HG03565 (cell line): ENCODE measurements around the gene ZNF579.
"Not testable (repeated sequence)": the region's sequence is repeated elsewhere in the genome, so short reads cannot be mapped to it uniquely, and the experiment has no call there.

Source experiments
- ATAC-seq: cut with Tn5 transposase; IDR thresholded peaks from one replicate; pipeline ENCODE4 v1.9.1; 2021; ENCODE audit warnings: mild to moderate bottlenecking, moderate library complexity; ENCODE audit not compliant: unreplicated experiment

The ZNF579 gene

DNA sequence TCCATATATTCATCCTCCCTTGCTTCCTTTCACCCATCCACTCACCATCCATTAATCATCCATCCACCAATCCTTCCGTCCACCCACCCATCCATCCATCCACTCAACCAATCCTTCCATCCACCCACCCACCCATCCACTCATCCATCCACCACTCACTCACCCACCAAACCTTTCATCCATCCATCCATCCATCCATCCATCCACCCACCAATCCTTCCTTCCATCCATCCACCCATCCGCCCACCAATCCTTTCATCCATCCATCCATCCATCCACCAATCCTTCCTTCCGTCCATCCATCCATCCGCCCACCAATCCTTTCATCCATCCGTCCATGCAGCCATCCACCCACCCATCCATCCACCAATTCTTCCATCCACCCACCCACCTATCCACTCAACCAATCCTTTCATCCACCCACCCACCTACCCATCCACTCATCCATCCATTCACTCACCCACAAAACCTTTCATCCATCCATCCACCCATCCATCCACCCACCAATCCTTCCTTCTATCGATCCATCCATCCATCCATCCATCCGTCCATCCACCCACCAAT is 38.3 kb downstream of the ZNF579 start:
- ATAC-seq, result no peak

DNA sequence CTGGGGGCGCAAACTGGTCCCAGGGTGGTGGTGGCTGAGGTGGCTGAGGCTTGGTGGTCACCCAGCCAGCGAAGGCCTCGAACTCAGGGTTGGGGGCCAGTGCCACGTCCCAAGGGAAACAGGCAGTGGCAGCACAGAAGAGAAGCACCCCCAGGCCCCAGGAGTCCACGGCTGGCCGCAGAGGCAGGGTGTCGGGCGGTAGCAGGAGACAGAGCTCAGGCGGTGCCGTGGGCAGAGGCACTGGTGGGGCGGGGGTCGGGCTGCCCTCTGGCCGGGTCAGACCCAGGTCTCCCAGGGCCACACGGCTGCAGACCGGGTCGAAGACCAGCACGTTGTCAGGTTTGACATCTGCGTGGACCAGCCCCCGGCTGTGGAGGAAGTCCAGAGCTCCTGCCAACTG is 39.6 kb downstream of the ZNF579 start:
- ATAC-seq, result no peak

DNA sequence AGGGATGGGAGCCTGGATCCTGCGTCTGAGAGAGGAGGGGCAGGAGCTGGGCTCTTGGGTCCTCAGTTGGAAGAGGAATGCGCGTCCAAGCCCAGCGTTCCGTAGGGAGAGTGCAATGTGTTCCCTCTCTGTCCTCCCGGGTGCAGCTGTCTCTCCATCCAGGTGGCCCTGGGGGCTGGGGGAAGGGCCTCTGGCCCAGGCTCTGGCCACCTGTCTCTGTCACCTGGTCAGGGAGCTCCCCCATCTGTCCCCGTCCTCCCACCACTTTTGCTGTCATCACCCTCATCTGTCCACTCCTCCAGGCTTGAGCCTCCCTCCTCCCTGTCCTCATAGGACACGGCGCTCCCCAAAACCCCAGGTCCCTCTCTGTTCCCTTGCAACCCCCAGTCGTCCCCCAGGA is 40.0 kb downstream of the ZNF579 start:
- ATAC-seq, result no peak

DNA sequence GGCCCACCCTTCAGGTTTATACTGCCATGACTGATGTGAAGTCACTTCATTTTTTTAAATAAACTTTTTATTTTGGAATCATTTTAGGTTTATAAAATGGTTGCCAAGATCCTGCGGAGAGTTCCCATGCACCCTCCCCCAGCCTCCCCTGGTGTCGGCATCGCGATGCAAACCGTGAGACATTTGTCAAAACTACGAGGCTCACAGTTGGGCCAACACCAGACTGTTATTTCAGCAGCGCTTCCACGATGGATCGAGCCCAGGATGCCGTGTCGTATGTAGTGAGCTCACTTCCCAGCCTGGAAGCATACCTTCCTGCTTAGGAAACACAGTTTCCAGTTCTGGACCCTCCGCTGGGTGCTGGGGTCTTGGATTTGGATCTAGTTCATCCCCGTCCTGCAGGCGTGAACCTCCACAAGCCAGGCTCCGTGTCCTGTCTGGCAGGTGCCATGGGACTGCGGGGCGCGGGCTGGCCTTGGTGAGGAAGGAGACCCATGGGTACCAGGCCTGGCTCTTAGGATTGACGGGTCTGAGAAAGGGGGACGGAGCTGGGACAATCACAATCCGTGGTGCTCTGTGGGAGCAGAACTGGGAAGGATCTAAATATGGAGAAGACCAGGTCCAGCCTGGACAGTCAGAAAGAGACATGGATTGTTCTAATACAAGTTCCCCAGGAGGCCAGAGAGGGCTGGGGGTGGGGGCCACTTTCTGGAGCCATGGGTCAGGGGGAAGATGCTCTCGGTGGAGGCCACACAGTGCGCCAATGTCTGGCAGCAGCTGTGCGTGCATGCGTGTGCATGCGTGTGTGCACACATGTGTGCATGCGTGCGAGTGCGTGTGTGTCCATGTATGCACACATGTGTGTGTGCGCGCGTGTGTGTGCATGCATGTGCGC is 41.3 kb downstream of the ZNF579 start:
- no peak for ATAC-seq

DNA sequence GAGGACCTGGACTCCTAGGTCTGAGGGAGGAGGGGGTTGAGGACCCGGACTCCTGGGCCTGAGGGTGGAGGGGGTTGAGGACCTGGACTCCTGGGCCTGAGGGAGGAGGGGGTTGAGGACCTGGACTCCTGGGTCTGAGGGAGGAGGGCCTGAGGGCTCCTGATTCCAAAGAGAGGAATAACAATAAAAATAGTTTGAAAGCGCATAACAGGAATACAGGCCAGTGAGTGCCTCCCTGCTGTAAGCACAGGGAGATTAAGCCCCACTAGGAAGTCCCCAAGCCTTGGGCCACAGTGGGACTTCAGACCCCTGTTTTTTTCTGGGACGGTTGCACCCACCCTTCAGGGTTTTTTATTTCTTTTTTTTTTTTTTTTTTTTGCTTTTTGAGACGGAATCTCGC is 42.5 kb downstream of the ZNF579 start:
- ATAC-seq, result no peak

DNA sequence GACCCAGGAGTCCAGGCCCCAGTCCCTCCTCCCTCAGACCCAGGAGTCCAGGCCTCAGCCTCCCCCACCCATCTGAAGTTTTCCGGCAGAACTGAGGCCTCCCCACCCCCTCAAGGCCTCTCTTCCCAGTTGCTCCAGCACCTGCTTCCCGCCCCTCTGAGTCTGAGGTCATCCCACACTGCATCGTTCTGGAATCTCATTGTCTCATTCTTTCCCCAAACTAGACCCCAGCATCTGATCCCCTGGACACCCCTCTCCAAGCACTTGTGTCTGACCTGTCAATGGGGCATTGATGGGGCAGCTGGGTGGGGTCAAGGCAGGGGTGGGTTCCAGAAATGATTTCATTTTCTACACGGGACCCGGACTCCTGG is 42.9 kb downstream of the ZNF579 start:
- no peak for ATAC-seq

DNA sequence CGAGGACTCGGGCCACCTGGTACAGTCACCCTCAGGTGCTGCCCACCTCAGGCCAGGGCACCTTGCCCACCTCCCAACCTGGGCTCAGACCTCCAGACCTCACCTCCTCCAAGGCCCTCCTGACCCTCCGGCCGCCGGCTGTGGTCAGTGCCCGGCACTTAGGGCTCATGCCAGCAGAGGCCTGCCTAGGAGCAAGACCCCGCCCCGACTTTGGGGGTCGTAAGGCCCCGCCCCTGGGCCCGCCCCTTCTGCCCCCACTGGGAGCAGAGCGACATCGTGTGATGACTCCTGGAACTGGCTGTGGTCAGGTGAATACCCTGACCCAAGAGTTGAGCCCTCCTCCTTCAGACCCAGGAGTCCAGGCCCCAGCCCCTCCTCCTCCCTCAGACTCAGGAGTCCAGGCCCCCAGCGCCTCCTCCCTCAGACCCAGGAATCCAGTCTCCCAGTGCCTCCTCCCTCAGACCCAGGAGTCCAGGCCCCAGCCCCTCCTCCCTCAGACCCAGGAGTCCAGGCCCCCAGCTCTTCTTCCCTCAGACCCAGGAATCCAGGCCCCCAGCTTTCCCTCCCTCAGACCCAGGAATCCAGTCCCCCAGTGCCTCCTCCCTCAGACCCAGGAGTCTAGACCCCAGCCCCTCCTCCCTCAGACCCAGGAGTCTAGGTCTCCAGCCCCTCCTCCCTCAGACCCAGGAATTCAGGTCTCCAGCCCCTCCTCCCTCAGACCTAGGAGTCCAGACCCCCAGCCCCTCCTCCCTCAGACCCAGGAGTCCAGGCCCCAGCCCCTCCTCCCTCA is 43.5 kb downstream of the ZNF579 start, which contains the start of gene SBK2:
Gene SBK2 (minus strand): TSS at position 183 of the 790 bp plus-strand sequence. CDS start 839 bp downstream, outside the sequence.
- ATAC-seq, result no peak

DNA sequence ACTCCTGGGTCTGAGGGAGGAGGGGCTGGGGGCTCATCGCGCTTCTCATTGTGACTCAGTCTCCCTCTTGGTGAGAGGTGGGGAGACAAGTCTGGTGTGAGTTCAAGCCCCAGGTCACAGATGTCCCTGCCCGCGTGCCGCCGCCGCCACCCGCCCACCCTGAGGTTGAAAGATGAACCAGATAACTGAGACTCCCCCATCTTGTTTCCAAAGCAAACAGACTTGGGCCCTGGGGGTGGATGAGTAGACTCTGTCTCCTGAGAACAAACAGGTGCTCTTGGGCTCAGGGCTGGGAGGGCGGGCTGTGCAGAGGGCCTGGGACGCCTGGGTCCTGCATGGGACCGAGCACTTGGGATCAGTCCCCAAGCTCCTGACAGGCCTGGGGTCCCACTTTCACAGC is 44.3 kb downstream of the ZNF579 start:
- ATAC-seq, result no peak

DNA sequence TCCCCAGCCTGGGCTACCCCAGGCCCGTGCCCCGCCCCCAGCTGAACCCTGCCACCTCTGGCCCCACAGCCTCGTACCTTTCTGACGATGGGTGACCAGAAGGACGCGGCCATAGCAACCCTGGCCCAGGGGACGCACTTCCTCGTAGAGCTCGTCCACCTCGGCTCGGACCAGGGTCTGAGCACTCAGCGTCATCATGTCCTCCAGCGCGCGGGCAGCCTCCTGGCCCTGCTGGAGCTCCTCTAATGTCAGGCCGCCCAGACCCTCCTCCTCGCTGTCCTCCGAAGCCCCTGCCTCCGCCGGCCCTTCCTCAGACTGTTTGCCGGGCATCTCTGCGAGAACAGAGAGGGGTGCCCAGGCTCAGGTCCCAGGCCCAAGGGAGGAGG is 44.7 kb downstream of the ZNF579 start:
- no peak for ATAC-seq

DNA sequence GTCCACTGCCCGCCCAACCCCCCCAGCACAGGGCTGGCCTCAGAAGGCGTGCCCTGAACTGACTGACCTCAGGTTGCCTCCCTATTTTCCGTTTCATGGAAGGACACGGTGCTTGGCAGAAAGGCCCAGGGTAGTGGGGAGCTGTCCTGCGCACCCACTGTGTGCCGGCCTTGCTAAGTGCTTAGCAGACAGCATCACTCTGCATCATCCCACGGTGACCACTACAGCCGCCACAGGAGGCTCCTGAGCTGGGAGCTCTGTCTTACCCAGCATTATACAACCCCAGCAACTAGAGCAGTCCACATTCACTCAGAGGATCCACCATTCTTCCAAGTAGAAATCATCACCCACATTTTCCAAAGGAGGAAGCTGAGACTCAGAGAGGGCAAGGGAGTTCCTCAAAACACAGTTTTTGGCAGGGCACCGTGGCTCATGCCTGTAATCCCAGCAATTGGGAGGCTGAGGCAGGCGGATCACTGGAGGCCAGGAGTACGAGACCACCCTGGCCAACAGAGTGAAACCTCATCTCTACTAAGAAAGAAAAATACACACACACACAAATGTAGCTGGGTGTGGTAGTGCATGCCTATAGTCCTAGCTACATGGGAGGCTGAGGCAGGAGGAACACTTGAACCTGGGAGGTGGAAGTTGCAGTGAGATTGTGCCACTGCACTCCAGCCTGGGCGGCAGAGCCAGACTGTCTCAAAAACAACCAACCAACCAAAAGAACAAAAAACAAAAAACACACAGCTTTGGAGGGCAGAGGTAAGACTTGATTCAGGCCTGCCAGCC is 45.3 kb downstream of the ZNF579 start:
- no peak for ATAC-seq

DNA sequence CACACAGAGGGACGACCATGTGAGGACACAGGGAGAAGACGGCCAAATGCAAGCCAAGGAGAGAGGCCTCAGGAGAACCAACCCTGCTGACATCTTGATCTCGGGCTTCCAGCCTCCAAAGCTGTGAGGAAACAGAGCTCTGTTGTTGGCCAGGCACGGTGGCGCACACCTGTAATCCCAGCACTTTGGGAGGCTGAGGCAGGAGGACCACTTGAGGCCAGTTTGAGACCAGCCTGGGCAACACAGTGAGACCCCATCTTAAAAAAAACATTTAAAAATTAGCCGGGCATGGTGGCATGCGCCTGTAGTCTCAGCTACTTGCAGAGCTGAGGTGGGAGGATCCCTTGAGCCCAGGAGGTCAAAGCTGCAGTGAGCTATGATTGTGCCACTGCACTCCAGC is 46.4 kb downstream of the ZNF579 start:
- not testable (repeated sequence) for ATAC-seq

DNA sequence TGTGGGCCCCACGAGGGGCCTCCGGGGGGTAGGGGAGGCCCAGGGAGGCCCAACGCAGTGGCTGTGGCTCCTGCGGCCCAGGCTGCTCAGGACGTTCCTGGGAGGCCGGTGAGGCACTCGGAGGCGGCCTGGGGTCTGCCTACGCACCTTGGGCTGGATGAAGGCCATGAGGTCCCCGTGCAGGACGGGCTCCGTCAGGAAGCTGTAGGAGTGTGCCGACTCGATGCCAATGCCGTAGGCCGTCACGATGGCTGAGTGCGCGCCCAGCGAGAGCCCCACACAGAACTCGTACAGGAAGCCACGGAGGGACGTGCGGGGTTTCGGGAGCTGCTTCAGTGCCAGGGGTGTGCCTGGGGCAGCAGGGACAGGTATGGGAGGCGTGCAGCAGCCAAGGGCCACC is 49.7 kb downstream of the ZNF579 start:
- no peak for ATAC-seq

DNA sequence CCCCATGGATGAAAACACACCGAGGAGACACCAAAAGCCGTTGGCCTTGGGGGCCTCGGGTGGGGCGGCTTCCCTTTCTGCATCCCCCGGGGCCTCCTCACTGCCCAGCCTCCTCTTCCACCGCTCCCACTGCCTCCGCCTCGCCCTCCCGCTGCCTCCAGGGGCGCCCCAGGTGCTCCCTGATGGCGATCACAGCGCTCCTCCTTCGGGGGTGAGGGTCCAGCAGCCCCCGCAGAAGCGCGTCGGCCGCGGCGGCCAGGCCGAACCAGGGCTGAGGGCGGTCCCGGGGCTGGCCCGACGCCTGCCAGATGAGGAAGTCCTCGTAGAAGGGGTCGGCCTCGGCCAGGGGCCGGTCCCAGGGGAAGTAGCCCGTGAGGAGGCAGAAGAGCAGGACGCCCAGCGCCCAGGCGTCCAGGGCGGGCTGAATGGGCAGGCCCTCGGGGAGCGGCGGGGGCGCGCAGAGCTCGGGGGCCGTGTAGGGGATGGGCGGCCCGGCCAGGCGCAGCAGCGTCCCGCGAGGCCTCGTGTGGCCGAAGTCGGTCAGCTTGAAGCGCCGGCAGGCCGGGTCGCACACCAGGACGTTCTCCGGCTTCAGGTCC is 50.9 kb downstream of the ZNF579 start:
- ATAC-seq, result no peak

DNA sequence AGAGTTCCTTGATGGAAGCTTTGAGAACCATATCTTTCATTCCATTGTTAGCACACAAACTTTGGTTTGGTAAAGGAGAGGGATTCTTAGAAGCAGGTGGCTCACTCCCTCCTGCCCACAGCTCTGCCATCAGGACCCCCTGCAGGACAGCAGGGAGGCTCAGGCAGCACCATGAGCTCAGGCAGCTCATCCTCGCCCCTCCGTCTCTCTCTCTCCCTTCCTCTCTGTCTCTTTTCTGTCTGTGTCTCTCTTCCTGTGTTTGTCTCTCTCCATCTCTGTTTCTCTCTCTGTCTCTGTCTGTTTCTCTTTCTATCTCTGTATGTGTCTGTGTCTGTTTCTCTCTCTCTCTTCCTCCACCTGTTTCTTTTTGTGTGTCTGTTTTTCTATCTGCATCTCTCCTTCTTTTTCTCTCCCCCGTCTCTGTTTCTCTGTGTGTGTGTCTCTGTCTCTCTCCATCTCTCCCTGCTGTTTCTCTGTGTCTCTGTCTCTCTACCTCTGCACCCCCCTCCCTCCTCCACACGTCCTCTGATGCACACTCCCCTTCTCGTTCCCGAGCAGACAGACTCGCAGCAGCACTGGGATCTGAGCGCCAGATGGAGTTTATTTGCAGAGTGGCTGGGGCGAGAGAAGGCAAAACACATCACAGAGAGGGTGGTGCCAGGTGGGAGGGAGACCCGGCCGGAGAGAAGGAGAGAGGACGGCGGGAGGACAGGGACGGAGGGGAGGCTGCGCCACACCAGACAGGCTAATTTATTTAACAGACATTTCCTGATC is 52.4 kb downstream of the ZNF579 start:
- no peak for ATAC-seq

DNA sequence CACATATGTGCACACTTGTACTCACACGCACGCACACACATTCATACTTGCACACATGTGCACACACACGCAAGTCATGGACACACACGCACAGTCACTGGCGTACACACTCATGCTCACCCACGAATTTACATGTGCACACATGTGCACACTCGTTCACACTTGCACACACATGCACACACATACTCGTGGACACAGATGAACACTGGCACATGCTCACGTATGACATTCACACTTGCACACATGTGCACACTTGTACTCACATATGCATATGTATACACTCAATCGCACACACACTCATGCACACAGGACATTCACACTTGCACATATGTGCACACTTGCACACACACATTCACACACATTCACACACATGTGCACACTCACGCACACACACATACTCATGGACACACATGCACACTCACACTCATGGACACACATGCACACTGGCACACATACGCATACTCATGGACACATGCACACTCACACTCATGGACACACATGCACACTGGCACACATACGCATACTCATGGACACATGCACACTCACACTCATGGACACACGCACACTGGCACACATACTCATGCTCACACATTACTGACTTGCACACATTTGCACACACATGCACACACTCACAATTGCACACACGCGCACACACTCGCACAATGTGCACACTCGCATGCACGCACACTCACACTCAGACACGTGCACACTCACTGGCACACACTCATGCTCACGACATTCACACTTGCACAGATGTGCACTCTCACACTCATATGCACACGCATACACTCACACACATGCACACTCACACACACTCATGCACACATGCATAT is 53.2 kb downstream of the ZNF579 start:
- ATAC-seq, result no peak
